H1 (cell line): ENCODE results near the gene HDC. TPM values are rescaled to one million over a fixed set of nuclear protein-coding genes. Genes with fewer than 3 reads are reported as not detected.

Source experiments
- CTCF ChIA-PET: fragments of 300-600 bp; sonication (Branson Sonifier 250); formaldehyde crosslinking; loops from one replicate; lab custom pipeline; 2021; ENCODE audit not compliant: partially characterized antibody; lab: Charles Lee
- POLR2A ChIA-PET: fragments of 300-600 bp; sonication (Branson Sonifier 250); formaldehyde crosslinking; loops from one replicate; lab custom pipeline; 2021; ENCODE audit warnings: inconsistent platforms; ENCODE audit not compliant: partially characterized antibody; lab: Charles Lee
- DNase-seq, 2 experiments: peaks; one replicate each; pipeline versions ENCODE4 v3.0.0 to v3.0.0-alpha.2; 2010 to 2022; ENCODE audit warnings: low spot score in 2 of 2, low read depth in 1 of 2, mixed read lengths in 1 of 2
- FAIRE-seq: peaks from 2 replicates; lab custom pipeline; 2011; peaks lifted over from hg19 to GRCh38; lab: Jason Lieb, UNC
- H2AFZ ChIP-seq: 2 replicates; pipeline ENCODE4 v1.8.1; 2012; ENCODE audit warnings: low read length, inconsistent platforms
- H2AK5ac ChIP-seq: 2 replicates; pipeline ENCODE4 v1.6.1; 2013; ENCODE audit warnings: low read depth, low read length
- H2BK120ac ChIP-seq: replicated peaks from 2 replicates; pipeline ENCODE3; 2013; ENCODE audit warnings: low read depth, low read length, inconsistent platforms
- H2BK12ac ChIP-seq: 2 replicates; pipeline ENCODE4 v1.6.1; 2013; ENCODE audit warnings: low read depth, low read length
- H2BK15ac ChIP-seq: 2 replicates; pipeline ENCODE4 v1.6.1; 2013; ENCODE audit warnings: low read length
- H2BK20ac ChIP-seq: 2 replicates; pipeline ENCODE4 v1.6.1; 2013; ENCODE audit warnings: low read length
- H2BK5ac ChIP-seq: 2 replicates; pipeline ENCODE4 v1.6.1; 2013; ENCODE audit warnings: low read depth, low read length
- H3K14ac ChIP-seq: 2 replicates; pipeline ENCODE4 v1.6.1; 2013; ENCODE audit warnings: inconsistent platforms; ENCODE audit not compliant: insufficient read length
- H3K18ac ChIP-seq: 2 replicates; pipeline ENCODE4 v1.6.1; 2013; ENCODE audit warnings: low read length; ENCODE audit errors: extremely low read depth
- H3K23ac ChIP-seq: 2 replicates; pipeline ENCODE4 v1.6.1; 2013; ENCODE audit warnings: inconsistent platforms; ENCODE audit not compliant: insufficient read length
- H3K23me2 ChIP-seq: 2 replicates; pipeline ENCODE4 v1.6.1; 2013; ENCODE audit warnings: low read depth, low read length
- H3K27ac ChIP-seq: 2 replicates; pipeline ENCODE4 v1.6.1; 2011; ENCODE audit warnings: low read depth, low read length, inconsistent platforms
- H3K27me3 ChIP-seq, 4 experiments: replicated peaks in 1 of 4; 1 replicate in 1 of 4; 2 replicates in 3 of 4; pipeline versions ENCODE4 v1.6.1 to v1.8.1; 2011 to 2013; ENCODE audit warnings: low read length in 3 of 4, mild to moderate bottlenecking in 3 of 4, inconsistent platforms in 2 of 4, mixed read lengths in 2 of 4, moderate library complexity in 1 of 4; ENCODE audit not compliant: control insufficient read depth in 3 of 4, insufficient read depth in 3 of 4; ENCODE audit errors: extremely low read depth in 1 of 4
- H3K36me3 ChIP-seq, 4 experiments: 2 replicates each; pipeline versions ENCODE4 v1.6.1 to v1.8.1; 2011 to 2013; ENCODE audit warnings: mild to moderate bottlenecking in 4 of 4, low read length in 3 of 4, moderate library complexity in 2 of 4, control low read depth in 1 of 4, inconsistent platforms in 1 of 4; ENCODE audit not compliant: insufficient read depth in 4 of 4, control insufficient read depth in 2 of 4
- H3K4ac ChIP-seq: replicated peaks from 2 replicates; pipeline ENCODE3; 2013; ENCODE audit warnings: low read length, low read depth, mixed read lengths, inconsistent platforms; ENCODE audit not compliant: insufficient read length
- H3K4me1 ChIP-seq, 4 experiments: replicated peaks in 1 of 4; 1 replicate in 1 of 4; 2 replicates in 3 of 4; pipeline versions ENCODE4 v1.6.1 to v1.8.1; 2011 to 2013; ENCODE audit warnings: low read length in 3 of 4, inconsistent platforms in 2 of 4, mixed read lengths in 1 of 4; ENCODE audit not compliant: insufficient read depth in 4 of 4, control insufficient read depth in 3 of 4
- H3K4me2 ChIP-seq, 2 experiments: 2 replicates each; pipeline versions ENCODE4 v1.6.1 to v1.8.1; 2011 to 2013; ENCODE audit warnings: low read depth in 2 of 2, low read length in 2 of 2, control low read depth in 1 of 2, inconsistent platforms in 1 of 2, mild to moderate bottlenecking in 1 of 2; ENCODE audit not compliant: insufficient read depth in 1 of 2
- H3K4me3 ChIP-seq, 4 experiments: fragments of 200-600, 300-600 bp in 1 of 4; sonication (generic), shearing (Covaris generic), sonication (Bioruptor Twin) in 1 of 4; 2 replicates each; pipeline versions ENCODE4 v1.5.1 to v1.8.1; 2011 to 2016; ENCODE audit warnings: low read length in 4 of 4, low read depth in 3 of 4, control low read depth in 2 of 4, inconsistent platforms in 2 of 4, mild to moderate bottlenecking in 2 of 4, mixed read lengths in 1 of 4, moderate library complexity in 1 of 4; ENCODE audit not compliant: insufficient read depth in 2 of 4; ENCODE audit errors: extremely low read depth in 1 of 4
- H3K56ac ChIP-seq: replicated peaks from 2 replicates; pipeline ENCODE3; 2013; ENCODE audit warnings: low read depth, mild to moderate bottlenecking, mixed read lengths, low read length, inconsistent platforms; ENCODE audit not compliant: insufficient read length
- H3K79me1 ChIP-seq: 2 replicates; pipeline ENCODE4 v1.6.1; 2013; ENCODE audit warnings: low read depth, low read length, control low read depth
- H3K79me2 ChIP-seq, 2 experiments: 2 replicates each; pipeline versions ENCODE4 v1.6.1 to v1.8.1; 2012 to 2013; ENCODE audit warnings: low read length in 2 of 2, mild to moderate bottlenecking in 2 of 2, inconsistent platforms in 1 of 2; ENCODE audit not compliant: insufficient read depth in 2 of 2, control insufficient read depth in 1 of 2
- H3K9ac ChIP-seq, 4 experiments: replicated peaks in 1 of 4; 1 replicate in 1 of 4; 2 replicates in 3 of 4; pipeline versions ENCODE4 v1.6.1 to v1.8.1; 2011 to 2013; ENCODE audit warnings: low read depth in 3 of 4, low read length in 3 of 4, control low read depth in 2 of 4, mild to moderate bottlenecking in 2 of 4, moderate library complexity in 2 of 4, inconsistent platforms in 1 of 4; ENCODE audit errors: extremely low read depth in 1 of 4
- H3K9me3 ChIP-seq, 2 experiments: 2 replicates each; pipeline versions ENCODE4 v1.6.1 to v1.8.1; 2012 to 2013; ENCODE audit warnings: mild to moderate bottlenecking in 2 of 2, moderate library complexity in 2 of 2, control low read depth in 1 of 2, inconsistent platforms in 1 of 2, low read depth in 1 of 2, low read length in 1 of 2, mixed read lengths in 1 of 2; ENCODE audit not compliant: insufficient read depth in 2 of 2
- H4K20me1 ChIP-seq, 2 experiments: replicated peaks in 1 of 2; 2 replicates each; pipeline versions ENCODE3 to v1.8.1; 2011 to 2013; ENCODE audit warnings: inconsistent platforms in 2 of 2, low read length in 2 of 2, mild to moderate bottlenecking in 1 of 2; ENCODE audit not compliant: insufficient read depth in 2 of 2, control insufficient read depth in 1 of 2
- H4K5ac ChIP-seq: 2 replicates; pipeline ENCODE4 v1.6.1; 2013; ENCODE audit warnings: low read length, low read depth, mixed read lengths, inconsistent platforms; ENCODE audit not compliant: insufficient read length
- H4K8ac ChIP-seq: 2 replicates; pipeline ENCODE4 v1.8.0; 2013; ENCODE audit warnings: mild to moderate bottlenecking, moderate library complexity, low read length, inconsistent platforms; ENCODE audit not compliant: insufficient read depth; ENCODE audit errors: extremely low read depth
- H4K91ac ChIP-seq: replicated peaks from 2 replicates; pipeline ENCODE3; 2013; ENCODE audit warnings: low read length, mixed read lengths, inconsistent platforms; ENCODE audit not compliant: insufficient read length
- CBX8 ChIP-seq: fragments of 300-800, 300-1000 bp; sonication (generic); IDR thresholded peaks from 2 replicates; pipeline ENCODE4 v1.7.1; 2016; ENCODE audit warnings: low read depth, low read length, borderline replicate concordance
- CHD1 ChIP-seq: IDR thresholded peaks from 2 replicates; pipeline ENCODE4 v1.6.1; 2012; ENCODE audit warnings: low read depth, low read length, improper control_type of control experiment
- KDM5A ChIP-seq: fragments of 200-600 bp; IDR thresholded peaks from 2 replicates; pipeline ENCODE4 v1.7.1; 2012; ENCODE audit warnings: mild to moderate bottlenecking, low read length, inconsistent platforms, mixed read lengths
- NRF1 ChIP-seq: IDR thresholded peaks from 2 replicates; pipeline ENCODE4 v1.6.1; 2011; ENCODE audit warnings: mild to moderate bottlenecking, low read depth, low read length, improper control_type of control experiment
- RXRA ChIP-seq: IDR thresholded peaks from 2 replicates; pipeline ENCODE4 v1.6.1; 2011; ENCODE audit warnings: low read depth, mild to moderate bottlenecking, low read length, moderate library complexity; ENCODE audit not compliant: insufficient read depth
- SIN3A ChIP-seq, 2 experiments: IDR thresholded peaks in 1 of 2; conservative IDR thresholded peaks in 1 of 2; 2 replicates each; pipeline ENCODE4 v1.6.1; 2011 to 2012; ENCODE audit warnings: low read length in 2 of 2, improper control_type of control experiment in 1 of 2, low read depth in 1 of 2, mild to moderate bottlenecking in 1 of 2
- SIX5 ChIP-seq: IDR thresholded peaks from 2 replicates; pipeline ENCODE4 v1.6.1; 2011; ENCODE audit warnings: mild to moderate bottlenecking, low read depth, low read length
- SP4 ChIP-seq: IDR thresholded peaks from 2 replicates; pipeline ENCODE4 v1.6.1; 2012; ENCODE audit warnings: low read length, inconsistent platforms
- ZNF274 ChIP-seq: IDR thresholded peaks from 2 replicates; pipeline ENCODE4 v1.7.0; 2012; ENCODE audit warnings: low read length, borderline replicate concordance; ENCODE audit errors: extremely low read depth
- WGBS, 2 experiments: shearing (Covaris generic) in 1 of 2; methylation state at CpG; one replicate each; pipeline versions ENCODE4 v1.1.6 to v1.1.7; 2013 to 2015; ENCODE audit warnings: low lambda C conversion rate in 2 of 2, mixed read lengths in 2 of 2, inconsistent platforms in 1 of 2, low coverage in 1 of 2, missing lambda C conversion rate in 1 of 2; ENCODE audit not compliant: insufficient replicate concordance in 2 of 2, insufficient coverage in 1 of 2, insufficient read length in 1 of 2; ENCODE audit errors: extremely low coverage in 1 of 2, missing lambda C conversion rate in 1 of 2; 5-methylcytosine and 5-hydroxymethylcytosine counted together
- polyA plus RNA-seq, 7 experiments: library from polyadenylated mRNA; depleted of rRNA in 3 of 7; stranded (reverse) in 5 of 7; unstranded in 2 of 7; fragments of >200 nt in 5 of 7; fragments of 200-250 nt in 2 of 7; gene quantifications; 1 replicate in 5 of 7; 2 replicates in 1 of 7; 4 replicates in 1 of 7; pipeline versions ENCODE4 v1.2.1 to v1.2.3, GENCODE V29; 2011 to 2013; ENCODE audit warnings: missing spikeins in 2 of 7, mixed read lengths in 2 of 7
- total RNA-seq: library from RNA; stranded (reverse); fragmentation: NEBNext Ultra II Directional; extraction: Animal tissue kit (Norgen Biotek cat#: 25700); gene quantifications from 2 replicates; pipeline ENCODE4 v1.2.1, GENCODE V29; 2021

HDC gene
- total and polyA plus RNA-seq, 2 of the 8 experiments (the other 6 are each of a cell fraction or from before 2014, with no cell fraction given): 0.20 to 0.22 TPM

DNA sequence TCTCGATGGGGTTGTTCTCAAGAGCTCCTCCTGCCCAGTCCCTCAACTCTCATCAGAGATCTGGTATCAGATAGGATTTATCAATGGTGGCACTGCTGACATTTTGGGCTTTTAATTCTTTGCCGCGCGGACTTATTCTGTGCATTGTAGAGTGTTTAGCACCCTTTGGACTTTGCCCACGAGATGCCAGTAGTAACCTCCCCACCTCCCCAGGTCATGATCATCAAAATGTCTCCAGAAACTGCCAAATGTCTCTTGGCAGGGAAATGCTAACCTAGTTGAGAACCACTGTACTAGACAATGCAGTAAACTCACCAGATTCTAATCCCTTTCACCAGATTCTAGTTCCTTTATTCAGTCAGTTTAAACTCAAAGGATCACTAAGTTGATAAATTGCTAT lies 59.5 kb downstream of the HDC start:
- Histone ChIP-seq H3K56ac (no peak overlapping the region), H3K79me1 (no peaks in the 10 kb centered on the region), H3K18ac (no peak overlapping the region), H3K36me3 (peaks cover 0 to 5% (median 0%) of the 10 kb centered on the region in 4 experiments; a peak in 1 of 8 replicates), H4K20me1 (no peaks in the 10 kb centered on the region), H2BK120ac (no peak overlapping the region), H4K8ac (no peak overlapping the region), H2BK15ac (no peak overlapping the region), H2BK12ac (no peak overlapping the region), H2BK5ac (no peak overlapping the region), H3K23ac (no peak overlapping the region), H3K14ac (no peak overlapping the region), H2AFZ (no peak overlapping the region), H3K4me3 (no peak overlapping the region), H4K5ac (no peak overlapping the region), H3K23me2 (no peaks in the 10 kb centered on the region), H3K79me2 (no peaks in the 10 kb centered on the region), H3K4me1 (0 out of 7 replicates have a peak, but pooled peaks cover 0 to 2% (median 0%) of the 10 kb centered on the region in 4 experiments), H3K9me3 (no peaks in the 10 kb centered on the region; a peak in 1 of 4 replicates), H3K4ac (no peak overlapping the region), H3K27ac (no peak overlapping the region), H3K9ac (no peak overlapping the region), H3K4me2 (no peak overlapping the region), H4K91ac (no peak overlapping the region), H2BK20ac (no peak overlapping the region), H2AK5ac (no peak overlapping the region), H3K27me3 (no peaks in the 10 kb centered on the region)
- 94% methylated on average over 5 of the region's 5 CpGs; no CpG with 5 or more reads in 1 of the 2 experiments for WGBS, 2 experiments
- ChIA-PET CTCF (interaction anchor here (1.0 kb wide), 1 partner anchor 9 kb away, joined by 3 read pairs; no protein-coding TSS in a partner anchor), POLR2A (no interaction called here)
- TF ChIP-seq CHD1: no peak
- TF ChIP-seq CBX8: no peak
- no peak for TF ChIP-seq KDM5A
- no peak for TF ChIP-seq ZNF274
- no peak for TF ChIP-seq SIX5
- no peak for TF ChIP-seq SIN3A (conservative IDR thresholded peaks at IDR 0.05 in 1 of 2, IDR thresholded peaks at IDR 0.05 in 1 of 2; ENCODE audit: low read depth in 1 of 2, low read length in 2 of 2)
- no peak for TF ChIP-seq SP4
- TF ChIP-seq RXRA: no peak
- no peak for TF ChIP-seq NRF1
- DNase-seq (no peak), FAIRE-seq (no peak)
